Right atrium auricular region (tissue), 2 donors: ENCODE results near the gene STX18. TPM values are rescaled to one million over a fixed set of nuclear protein-coding genes. Genes with fewer than 3 reads are reported as not detected.
A peak's percentile ranks its signal among the peaks of the same experiment; 100 is the strongest.

Experiments used
- DNase-seq: peaks from one replicate; pipeline ENCODE4 v3.0.0-alpha.2; 2019; ENCODE audit warnings: low spot score
- H3K27ac ChIP-seq, 2 donors: fragments of 200-600 bp; sonication (generic); 1 replicate in 1 of 2; 2 replicates in 1 of 2; pipeline ENCODE4 v1.5.1; 2016 to 2019
- H3K27me3 ChIP-seq, 2 donors: fragments of 200-600 bp; sonication (generic); one replicate each; pipeline versions ENCODE4 v1.5.1 to v1.6.0; 2017 to 2019
- H3K36me3 ChIP-seq: fragments of 200-600 bp; sonication (generic); one replicate; pipeline ENCODE4 v1.5.1; 2016
- H3K4me1 ChIP-seq, 2 donors: fragments of 200-600 bp; sonication (generic); one replicate each; pipeline versions ENCODE4 v1.5.1 to v1.6.0; 2017 to 2019
- H3K4me3 ChIP-seq, 2 donors: fragments of 200-600 bp; sonication (generic); 1 replicate in 1 of 2; 2 replicates in 1 of 2; pipeline ENCODE4 v1.5.1; 2017 to 2019; ENCODE audit warnings: mild to moderate bottlenecking in 1 of 2, moderate library complexity in 1 of 2
- H3K9me3 ChIP-seq, 2 donors: fragments of 200-600 bp; sonication (generic); one replicate each; pipeline ENCODE4 v1.5.1; 2019
- total RNA-seq, 2 donors: library from RNA; depleted of rRNA; stranded (reverse); fragments of >200 nt; gene quantifications; one replicate each; pipeline ENCODE4 v1.1.0, GENCODE V29; 2016
- TF ChIP-seq, protein P1 (sequence below), 2 donors: fragments of 200-600 bp; sonication (generic); IDR thresholded peaks; one replicate each; pipeline ENCODE4 v1.5.1; 2019; ENCODE audit warnings: antibody characterized with exemption in 2 of 2

Gene STX18
- total RNA-seq, 2 donors from 2014 or later = 8.8 to 10.8 TPM

- no peak for DNase-seq
- TF ChIP-seq, protein P1, sequence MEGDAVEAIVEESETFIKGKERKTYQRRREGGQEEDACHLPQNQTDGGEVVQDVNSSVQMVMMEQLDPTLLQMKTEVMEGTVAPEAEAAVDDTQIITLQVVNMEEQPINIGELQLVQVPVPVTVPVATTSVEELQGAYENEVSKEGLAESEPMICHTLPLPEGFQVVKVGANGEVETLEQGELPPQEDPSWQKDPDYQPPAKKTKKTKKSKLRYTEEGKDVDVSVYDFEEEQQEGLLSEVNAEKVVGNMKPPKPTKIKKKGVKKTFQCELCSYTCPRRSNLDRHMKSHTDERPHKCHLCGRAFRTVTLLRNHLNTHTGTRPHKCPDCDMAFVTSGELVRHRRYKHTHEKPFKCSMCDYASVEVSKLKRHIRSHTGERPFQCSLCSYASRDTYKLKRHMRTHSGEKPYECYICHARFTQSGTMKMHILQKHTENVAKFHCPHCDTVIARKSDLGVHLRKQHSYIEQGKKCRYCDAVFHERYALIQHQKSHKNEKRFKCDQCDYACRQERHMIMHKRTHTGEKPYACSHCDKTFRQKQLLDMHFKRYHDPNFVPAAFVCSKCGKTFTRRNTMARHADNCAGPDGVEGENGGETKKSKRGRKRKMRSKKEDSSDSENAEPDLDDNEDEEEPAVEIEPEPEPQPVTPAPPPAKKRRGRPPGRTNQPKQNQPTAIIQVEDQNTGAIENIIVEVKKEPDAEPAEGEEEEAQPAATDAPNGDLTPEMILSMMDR (IDR thresholded peaks at IDR 0.05) = peak in 1 of 2 donors; percentile 60
- no peaks in the 10 kb centered on the region for H3K27me3 ChIP-seq
- H3K4me3 ChIP-seq = no peak overlapping the region
- H3K9me3 ChIP-seq = no peaks in the 10 kb centered on the region
- H3K36me3 ChIP-seq = peaks cover 8% of the 10 kb centered on the region
- peaks cover 0 to 4% of the 10 kb centered on the region in 2 donors for H3K4me1 ChIP-seq
- H3K27ac ChIP-seq = no peak overlapping the region
These were observed 111.2 kb downstream of the STX18 start for GRCh38 chr4:4430492-4431195.

DNA sequence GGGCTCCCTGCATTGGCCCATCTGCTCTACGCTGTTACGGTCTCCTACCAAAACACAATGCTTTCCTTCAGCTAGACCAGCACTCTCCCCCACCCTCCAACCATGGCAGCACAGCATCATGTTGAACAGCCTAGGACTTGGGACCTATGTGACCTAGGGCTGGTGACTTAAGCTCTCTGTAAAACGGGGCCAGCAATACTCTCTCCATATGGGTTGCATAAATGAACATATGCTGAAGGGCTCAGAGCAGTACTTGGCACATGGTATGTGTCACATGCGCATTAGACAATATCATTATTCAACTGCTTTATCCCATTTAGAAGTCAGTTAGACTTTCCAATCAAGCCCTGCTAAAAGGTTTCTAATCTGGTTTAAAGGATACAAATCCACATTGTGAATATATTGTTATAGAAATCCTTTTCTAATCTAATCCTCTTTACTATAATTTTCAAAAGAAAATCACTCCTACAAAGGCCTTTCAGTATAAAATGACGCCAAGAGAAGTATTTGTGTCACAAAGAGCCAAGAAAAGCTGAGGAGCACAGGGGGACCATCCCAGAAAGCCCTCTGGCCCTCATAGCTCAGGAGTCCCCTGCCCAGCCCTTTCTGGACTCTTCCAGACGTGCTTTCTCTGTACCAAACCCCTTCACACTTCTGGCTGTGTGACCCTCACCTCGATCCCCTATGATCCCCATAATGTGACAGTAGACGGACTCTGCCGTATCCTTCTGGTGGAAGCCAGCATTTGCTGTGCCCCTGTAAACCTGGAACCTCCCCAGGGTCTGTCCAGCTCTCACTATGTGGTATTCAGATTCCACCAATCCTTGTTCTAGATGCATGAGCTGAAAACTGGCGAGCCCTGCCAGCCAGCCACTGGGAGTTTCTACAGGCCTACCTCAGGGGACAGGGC lies 112.6 kb downstream of the STX18 start:
- H3K9me3 ChIP-seq = no peaks in the 10 kb centered on the region
- no peak overlapping the region for H3K4me3 ChIP-seq
- no peak for DNase-seq
- H3K27ac ChIP-seq = no peak overlapping the region
- H3K36me3 ChIP-seq = peaks cover 8% of the 10 kb centered on the region
- H3K4me1 ChIP-seq = peaks cover 0 to 4% of the 10 kb centered on the region in 2 donors
- TF ChIP-seq, protein P1 (IDR thresholded peaks at IDR 0.05) = no peak
- H3K27me3 ChIP-seq = no peaks in the 10 kb centered on the region

DNA sequence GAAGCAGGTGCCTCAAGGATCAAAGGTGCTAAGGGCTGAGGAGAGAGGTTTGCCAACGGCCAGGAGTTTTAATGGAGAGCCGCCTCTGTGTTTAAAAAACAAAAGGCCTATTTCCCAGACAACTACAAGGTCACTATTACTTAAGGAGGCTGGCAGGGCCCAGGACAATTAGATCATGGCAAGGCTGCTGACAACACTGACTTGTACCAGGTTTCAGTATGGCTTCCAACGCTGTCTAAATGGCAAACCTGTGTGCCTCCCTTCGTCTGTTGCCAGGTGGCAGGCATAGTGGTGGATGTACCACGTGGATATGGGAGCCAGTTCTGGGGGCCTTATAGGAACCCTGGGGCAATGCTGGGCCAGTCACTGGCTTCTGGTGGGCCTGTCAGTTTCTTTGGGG lies 114.0 kb downstream of the STX18 start:
- Histone ChIP-seq H3K27ac (no peak overlapping the region), H3K4me1 (no peaks in the 10 kb centered on the region), H3K9me3 (no peaks in the 10 kb centered on the region), H3K27me3 (no peaks in the 10 kb centered on the region), H3K36me3 (peaks cover 20% of the 10 kb centered on the region), H3K4me3 (no peak overlapping the region)
- TF ChIP-seq, protein P1 (IDR thresholded peaks at IDR 0.05) = no peak
- DNase-seq = peak; percentile 11

GRCh38 chr4:4427121-4427870 lies 114.6 kb downstream of the STX18 start:
- Histone ChIP-seq H3K36me3 (peaks cover 18% of the 10 kb centered on the region), H3K27me3 (no peaks in the 10 kb centered on the region), H3K9me3 (no peaks in the 10 kb centered on the region), H3K4me1 (no peaks in the 10 kb centered on the region), H3K4me3 (no peak overlapping the region), H3K27ac (no peak overlapping the region)
- DNase-seq = peak; percentile 21
- TF ChIP-seq, protein P1 (IDR thresholded peaks at IDR 0.05) = no peak

- Histone ChIP-seq H3K36me3 (peaks cover 23% of the 10 kb centered on the region), H3K27me3 (no peaks in the 10 kb centered on the region), H3K27ac (no peak overlapping the region), H3K4me1 (no peaks in the 10 kb centered on the region), H3K4me3 (no peak overlapping the region), H3K9me3 (no peaks in the 10 kb centered on the region)
- peak; percentile 42 for DNase-seq
- TF ChIP-seq, protein P1 (IDR thresholded peaks at IDR 0.05) = no peak
These were observed 115.2 kb downstream of the STX18 start for GRCh38 chr4:4426511-4427120.
